GM21786 (cell line): ENCODE measurements around the gene TBC1D7.

Experiments
- ATAC-seq: cut with Tn5 transposase; IDR thresholded peaks from one replicate; pipeline ENCODE4 v1.9.1; 2021; ENCODE audit not compliant: unreplicated experiment

TBC1D7 gene

DNA sequence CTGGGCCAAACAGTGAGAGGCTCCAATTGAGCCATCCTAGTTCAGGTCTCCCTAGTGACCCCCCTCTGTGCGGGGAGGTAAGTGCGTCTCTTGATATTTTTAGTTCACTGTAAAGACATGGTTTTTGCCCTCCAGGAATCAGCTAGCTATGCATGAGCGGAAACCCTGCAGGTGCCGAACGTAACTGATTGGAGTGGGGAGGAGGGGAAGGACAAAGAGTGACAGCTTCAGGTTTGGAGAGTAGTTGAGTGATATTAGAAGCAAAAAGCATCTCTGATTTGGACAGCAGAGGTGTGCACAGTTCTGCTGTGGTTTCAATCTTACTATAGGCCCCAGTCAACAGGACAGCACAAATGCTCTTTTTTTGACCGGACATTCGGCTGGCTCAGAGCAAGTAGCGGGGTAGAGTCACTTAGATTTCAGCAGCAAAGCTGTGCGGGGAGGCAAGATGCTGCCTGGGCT lies 31.8 kb downstream of the TBC1D7 start:
- ATAC-seq: peak; percentile 33

DNA sequence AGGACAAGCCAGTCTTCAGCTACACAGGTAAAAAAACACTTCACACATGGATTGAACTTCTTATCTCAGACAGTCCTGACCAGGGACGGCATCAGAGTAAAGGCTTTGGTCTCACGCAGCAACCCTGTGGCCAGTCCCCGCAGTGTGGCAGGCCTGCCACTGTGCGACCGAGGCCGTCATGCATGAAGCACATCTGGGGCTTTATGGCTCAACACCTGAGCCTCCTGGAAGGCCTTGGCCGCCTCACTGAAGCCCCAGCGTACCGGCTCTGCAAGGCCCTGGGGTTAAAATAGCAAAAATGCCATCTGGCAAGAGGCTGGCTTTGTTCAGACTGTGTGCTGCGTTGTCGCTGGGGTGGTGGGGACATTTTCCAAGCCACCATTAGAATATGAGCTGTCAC lies 32.8 kb downstream of the TBC1D7 start:
- ATAC-seq: no peak

DNA sequence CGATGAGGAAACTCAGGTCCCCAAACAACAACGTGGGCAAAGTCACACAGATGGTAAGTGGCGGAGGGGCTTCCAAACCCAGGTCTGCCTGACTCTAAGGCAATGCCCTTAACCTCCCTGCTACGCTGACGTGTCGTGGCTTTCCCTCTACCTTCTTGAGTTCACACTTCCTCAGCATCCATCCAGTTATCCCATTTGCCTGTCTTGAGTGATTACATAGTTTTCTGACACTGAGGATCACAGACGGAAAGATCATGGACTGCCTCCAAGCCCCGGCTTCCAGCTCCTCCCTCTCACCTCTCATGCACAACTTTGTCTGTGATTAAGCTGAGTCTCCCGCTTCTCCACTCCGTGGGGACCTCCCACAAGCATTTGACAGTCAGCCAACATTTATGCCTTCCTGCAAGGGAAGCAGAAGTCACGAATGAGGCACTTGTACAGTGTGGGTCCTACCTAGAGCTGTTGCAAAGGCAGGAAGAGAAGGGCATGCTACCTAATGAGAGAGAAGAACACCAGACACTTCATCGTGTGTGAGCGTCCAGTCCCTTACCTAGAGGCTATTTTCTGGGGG lies 33.8 kb downstream of the TBC1D7 start:
- ATAC-seq: no peak

DNA sequence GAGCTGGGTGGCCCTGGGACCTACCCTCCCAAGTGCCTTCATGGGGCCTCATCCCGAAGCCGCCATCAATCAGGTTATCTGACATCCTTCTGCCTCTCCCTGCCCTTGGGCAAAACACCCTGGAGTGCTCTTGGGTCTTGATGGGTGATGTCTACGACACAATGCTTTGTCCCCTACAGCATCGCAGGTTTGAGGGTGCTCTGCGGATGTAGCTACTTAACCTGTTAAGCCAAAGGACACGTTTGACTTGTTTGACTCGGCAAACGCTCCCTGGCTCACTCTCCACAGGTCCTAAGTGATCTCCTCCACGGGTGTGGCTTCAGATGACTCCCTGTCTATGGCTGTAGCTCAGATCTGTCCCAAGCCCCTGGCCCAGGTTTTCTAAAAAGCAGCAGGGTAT lies 35.6 kb downstream of the TBC1D7 start:
- ATAC-seq: no peak

DNA sequence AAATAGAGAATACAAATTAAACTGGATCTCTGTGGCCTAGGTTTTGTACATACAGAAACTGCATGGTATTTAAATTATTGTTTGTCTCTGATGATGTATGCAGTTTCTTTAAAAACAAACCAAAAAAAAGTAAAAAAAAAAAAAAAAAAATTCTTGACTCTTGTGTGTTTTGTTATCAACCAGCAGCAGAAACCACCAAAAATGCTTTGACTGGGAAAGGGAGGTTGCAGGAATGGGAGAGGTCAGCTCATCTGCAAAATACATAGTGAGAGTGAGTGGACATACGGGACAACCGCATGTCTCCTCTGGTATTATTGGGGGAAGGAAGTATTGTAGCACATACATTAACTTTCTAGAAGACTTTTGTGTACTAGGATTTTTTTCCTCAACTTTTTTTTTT lies 38.0 kb downstream of the TBC1D7 start:
- no peak for ATAC-seq

DNA sequence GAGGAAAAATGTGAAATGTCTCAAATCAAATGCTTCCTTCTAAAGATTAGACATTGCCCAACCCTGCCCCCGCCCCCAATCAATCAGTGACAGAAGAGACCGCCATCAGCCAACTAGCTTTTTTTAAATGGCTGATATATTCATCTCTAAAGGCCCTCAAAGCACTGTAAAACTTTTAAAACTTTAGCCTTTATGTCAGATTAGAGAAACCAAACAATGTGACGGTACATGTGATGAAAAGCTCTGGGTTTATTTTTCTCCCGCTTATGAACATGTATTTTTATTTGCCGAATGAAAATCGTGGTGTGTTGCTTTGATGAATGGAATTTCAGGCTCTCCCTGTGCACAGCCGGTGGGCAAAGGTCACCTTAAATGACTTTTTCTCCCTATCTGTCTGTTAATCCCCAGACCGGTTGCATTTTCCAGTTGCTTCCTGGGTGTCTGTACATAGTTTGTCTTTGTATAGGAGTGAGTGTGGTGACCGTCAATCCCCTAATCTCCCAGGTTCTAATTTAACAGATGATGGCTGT lies 38.5 kb downstream of the TBC1D7 start:
- no peak for ATAC-seq

DNA sequence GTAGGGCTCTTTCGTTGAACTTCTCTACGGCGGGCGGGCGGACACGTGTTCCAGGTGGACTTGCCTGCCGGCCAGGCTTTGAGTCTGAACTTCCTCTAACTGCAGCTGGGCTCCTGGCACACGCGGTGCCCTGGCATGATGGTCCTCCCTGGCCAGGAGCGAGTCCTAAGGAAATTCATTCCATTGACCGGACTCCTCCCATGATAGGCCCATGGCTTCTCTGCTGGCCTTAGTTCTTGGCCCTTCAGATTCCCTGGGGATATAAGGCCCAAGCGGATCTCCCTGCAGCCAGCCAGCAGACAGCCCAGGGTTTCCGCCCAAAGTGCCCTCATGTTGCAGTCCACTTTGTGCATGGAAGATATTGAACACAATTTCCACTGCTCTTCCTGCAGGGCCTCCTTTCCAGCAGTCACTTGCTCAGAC lies 39.4 kb downstream of the TBC1D7 start:
- ATAC-seq: no peak

DNA sequence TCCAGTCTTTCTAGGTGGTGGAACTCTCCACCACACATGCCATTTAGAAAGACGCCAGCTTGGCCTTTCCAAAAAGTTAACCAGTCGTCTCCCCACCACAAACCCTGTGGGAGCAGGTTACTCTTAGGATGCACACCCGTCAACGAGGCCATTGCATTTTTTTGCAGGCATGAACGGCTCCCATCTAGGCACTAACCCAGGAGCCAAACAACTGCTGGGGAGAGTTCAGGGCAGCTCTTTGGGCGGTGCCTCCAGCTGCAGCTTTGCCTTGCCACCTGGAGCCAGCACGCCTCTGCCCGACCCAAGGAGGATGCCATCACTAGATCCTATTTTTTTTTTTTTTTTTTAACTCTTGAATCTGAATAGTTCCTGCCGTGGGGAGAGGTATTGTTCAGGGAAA lies 39.9 kb downstream of the TBC1D7 start:
- no peak for ATAC-seq

DNA sequence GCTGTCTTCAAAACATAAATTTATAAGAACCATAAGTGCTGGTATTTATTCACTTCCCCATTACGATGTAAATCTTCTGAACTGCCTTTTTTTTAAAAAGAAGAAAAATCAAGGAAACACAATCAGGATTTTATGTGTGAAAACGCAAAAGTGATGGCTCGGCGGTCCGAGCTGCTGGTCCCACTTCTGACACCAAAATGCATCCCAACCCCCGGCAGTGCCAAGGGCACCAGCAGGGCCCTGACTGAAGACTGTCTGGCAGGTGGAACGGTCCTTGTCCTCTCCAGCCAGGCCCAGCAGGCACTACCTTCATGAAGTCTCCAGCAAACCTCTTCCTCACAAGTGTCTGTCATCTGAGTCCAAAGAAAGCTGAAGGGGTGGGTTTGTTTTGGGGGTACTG lies 41.2 kb downstream of the TBC1D7 start:
- no peak for ATAC-seq

DNA sequence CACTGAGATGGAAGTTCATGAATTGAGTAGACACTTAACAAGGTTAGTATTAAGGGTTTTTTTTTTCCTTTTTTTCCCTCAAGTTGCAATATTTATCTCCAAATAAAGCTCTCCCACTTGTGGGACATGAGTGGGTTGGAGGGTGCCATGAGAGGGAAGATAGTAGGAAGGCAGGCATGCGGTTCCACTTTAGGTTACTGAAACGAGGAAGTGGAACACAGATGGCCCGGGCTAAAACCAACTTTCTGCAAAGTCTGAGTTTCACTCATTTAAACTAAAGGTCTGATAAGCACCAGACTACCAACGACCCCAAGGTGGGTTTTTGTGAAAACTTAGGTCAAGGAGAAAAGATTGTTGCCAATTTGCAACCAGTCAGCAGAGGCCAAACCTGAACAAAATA lies 42.2 kb downstream of the TBC1D7 start:
- peak; percentile 70 for ATAC-seq

DNA sequence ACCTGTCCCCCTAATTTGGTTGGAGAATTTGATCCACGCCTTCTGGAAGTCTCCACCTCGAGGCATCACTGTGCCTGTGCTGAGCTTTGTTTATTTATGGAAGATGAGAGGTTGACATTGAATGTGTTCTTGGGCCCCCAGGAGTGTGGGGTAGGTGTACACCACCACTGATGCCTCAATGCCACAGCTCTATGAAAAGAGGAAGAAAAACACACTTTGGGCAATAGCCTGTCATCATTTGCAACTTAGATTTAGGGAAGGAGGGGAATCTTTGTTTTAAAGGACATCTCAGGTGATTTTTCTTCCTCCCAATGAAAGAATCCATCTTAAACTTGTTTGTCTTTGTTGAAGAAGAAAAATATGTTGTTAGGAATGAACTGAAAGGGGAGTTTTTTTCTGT lies 42.6 kb downstream of the TBC1D7 start:
- no peak for ATAC-seq

DNA sequence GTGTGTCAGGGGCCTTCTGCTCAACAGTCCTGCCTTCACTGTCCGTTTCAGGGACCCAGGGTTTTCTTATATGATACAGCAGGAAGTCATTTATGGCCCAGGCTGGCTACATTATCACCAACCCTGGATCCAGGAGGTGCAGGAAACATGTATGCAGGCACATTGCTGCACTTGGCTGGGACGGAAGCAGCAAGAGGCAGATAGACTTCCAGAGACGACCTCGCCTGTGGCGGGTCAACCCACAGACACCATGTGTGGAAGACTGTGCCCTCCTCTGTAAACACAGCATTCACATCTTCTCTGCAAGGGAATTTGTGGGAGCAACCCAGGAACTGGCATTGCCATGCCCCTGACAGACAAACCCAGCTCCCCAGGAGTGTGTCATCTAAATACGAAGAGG lies 43.7 kb downstream of the TBC1D7 start:
- ATAC-seq: no peak

DNA sequence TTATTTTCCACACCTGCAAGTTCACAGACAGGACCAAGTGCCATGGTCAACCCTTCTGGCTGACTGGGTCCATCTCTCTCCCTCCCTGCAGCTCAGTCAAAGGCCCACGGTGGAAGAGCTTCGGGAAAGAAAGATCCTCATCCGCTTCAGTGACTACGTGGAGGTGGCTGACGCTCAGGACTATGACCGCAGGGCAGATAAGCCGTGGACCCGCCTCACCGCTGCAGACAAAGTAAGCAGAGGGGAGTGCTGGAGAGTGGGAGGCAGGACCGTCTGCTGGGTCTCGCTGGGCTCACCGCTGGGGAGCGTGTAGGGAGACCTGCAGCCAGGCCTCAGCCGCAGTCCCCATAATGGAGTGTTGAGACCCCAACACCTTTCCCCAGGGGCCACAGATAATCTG lies 45.0 kb downstream of the TBC1D7 start:
- ATAC-seq: no peak

DNA sequence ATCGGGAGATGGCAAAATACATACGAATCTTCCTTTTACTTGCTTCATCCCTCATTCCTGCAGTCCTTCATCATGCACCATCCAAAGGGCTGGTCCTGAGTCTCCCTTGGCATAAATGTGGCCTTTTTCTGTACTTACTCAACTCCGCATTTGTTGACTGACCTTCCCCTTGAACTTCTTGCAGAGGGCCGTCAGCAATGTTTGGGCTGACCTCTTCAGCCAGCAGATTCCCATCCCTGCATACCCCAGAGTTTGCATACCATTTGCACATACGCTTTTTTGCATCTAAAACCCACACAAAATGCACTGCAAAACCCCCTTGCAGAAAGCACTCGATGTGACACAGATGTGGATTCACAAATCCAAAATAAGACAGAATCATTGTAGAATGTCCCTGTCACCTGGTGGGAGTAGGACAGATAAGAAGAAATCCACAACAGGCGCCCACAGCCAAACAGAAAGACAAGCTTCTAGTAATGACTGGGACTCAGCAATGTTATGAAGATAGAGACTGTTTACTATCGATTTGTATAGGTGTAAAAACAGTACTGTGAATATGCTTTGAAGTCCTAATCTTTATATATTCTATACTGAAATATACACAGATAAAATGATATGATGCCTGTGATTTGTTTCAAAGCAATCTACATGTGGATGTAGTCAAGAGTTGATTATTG lies 45.8 kb downstream of the TBC1D7 start:
- no peak for ATAC-seq

DNA sequence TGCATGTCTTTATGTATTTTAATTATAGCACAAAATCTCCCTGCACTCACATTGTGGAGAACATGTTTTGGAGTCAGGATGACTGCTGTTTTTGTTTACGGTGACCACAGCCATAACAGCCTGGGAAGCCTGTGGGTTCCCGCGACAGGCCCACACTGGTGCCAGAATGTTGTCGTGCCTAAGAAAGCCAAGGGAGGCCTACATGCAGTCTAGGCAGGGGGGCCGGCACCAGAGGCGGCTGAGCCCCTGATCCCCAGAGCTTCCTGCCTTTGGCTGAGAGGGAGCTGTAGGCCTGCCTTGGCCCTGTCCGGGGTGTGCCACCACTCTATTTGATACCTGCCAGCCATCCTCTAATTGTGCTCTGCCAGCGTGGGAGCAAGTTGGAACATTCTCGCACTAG lies 46.7 kb downstream of the TBC1D7 start:
- no peak for ATAC-seq

DNA sequence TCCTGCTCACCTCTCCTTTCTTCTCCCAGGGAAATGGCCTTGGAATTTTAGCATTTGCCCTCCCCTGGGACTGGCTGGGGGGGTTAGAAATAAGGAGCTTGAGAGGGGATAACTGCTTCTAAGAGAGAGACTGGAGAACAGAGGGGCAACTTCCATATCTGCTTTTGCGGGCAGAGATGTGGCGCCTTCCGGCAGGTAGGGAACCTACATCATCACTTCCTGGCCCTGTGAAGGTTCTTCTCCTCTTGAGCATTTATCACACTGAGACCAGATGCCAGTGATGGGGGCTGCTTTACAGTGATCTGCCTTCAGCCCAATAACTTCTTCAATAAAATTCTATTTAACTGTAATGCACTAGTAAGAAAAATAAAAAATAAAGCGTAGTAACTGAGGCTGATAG lies 48.1 kb downstream of the TBC1D7 start:
- no peak for ATAC-seq

DNA sequence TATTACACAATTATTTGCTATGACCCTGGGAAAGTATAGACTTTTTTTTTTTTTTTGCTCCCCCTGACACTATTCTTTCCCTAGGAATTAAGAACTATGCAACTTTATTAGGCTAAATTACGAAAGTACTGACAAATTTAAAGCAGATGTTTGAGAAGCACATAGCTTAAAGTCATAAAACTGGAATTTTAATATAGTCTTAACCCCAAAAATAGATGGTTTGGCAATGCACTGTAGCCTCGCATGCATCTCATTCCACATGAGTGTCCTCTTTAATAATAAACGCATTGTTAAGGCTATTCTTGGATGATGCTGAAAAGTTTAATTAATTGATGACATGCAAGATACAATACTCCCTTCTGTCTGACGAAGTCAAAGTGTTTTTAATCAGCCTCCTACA lies 49.3 kb downstream of the TBC1D7 start:
- no peak for ATAC-seq

DNA sequence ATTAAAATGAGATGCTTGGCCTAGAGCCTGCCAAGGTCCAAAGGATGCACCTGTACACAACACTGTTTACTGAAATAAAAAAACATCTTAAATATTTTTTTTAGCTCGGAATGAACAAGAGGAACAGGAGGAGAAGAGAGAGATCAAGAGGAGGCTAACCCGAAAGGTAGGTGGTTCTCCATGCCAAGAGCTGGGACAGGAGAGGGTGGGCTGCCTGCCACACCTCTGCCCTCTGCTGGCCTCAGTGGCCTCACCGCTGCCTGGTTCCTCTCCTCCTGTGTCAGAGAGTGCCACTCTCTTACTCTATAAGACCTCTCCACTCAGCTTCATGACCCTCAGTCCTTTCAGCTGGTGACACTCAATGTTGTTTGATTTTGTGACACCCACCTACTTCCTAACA lies 50.2 kb downstream of the TBC1D7 start:
- ATAC-seq: no peak

DNA sequence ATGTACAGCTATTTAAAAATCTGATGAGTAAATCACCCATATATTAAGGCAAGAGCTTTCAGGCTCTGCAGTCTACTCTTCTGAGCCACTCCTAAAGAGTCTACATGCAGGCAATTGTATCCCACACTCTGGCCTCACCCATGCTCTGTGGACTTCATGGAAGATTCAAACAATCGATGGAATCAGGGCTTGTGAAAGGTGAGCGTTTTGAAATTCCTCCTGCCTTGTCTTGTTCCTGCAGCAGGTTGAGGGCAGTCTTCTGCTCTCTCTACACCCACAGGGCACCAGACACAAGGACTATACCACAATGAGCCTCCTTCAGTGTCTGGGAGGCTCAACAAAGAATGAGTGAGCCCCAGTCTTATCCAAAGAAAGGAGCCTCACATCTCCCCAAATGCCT lies 51.1 kb downstream of the TBC1D7 start:
- ATAC-seq: no peak

DNA sequence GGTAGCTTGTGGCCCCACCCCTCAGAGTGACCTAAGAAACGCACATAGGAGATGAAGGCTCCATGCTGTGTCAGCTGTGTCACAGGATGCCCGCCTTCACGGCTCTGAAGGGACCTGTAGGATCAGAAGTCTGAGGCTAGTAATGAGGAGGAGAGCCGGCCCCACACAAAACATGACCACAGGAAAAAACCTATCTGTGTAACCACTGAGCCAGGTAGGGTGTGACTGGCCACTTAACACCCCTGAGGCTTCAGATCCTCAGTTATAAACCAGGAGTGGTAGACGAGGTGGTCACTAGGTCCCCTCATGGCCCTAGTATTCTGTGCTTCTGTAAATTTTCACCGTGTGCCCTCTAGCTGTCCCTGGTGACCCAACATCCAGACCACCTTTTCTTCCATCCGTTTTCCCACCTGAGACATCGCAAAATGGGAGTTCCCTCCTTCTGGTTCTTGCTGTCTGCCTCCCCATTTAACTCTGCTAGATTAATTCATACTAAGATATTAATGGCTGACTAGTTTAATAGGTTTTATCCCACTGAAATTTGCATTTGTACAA lies 52.8 kb downstream of the TBC1D7 start:
- no peak for ATAC-seq

DNA sequence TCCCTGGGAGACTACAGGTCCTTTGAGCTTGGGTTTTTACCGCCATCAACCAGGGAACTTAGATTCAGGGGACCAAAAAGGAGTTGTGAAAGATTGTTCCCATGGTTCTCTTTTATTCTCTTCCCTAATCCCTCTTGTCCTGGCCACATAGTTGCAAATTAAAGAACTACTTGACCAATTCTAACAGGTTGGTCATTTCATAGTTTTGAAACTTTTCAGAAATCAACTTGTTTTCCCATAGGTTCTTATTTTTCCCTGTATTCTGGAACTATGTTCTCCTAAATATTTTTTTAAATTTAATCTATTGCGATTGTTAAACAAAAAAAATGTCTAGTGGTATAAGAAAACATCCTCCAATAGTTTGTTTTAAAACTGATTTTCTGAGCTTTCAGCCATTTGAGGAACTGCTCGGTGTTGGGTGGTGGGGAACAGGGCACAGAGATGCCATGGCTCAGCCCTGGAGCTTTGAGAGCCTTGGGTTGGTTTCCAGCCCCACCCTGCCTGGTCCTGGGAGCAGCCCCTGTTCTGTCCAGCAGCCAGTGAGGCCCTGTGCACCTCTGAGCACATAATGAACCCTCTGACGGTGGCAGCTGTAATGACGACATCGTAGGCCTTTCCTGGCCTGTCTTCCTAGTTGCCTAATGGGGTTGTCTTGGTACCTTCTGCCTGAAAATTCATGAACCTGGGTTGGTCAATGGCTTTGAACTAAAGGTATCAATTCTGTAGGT lies 53.5 kb downstream of the TBC1D7 start:
- ATAC-seq: no peak
